WTC11 (cell line): ENCODE results near the gene KRT86. TPM values are rescaled to one million over a fixed set of nuclear protein-coding genes. Genes with fewer than 3 reads are reported as not detected.

Source experiments
- ATAC-seq: fragments of 200-7000 bp; cut with Tn5 transposase; 2 replicates; pipeline ENCODE4 v1.10.0; 2021; ENCODE audit warnings: mild to moderate bottlenecking, moderate library complexity
- CTCF ChIA-PET: fragments of 300-600 bp; sonication (Branson Sonifier 250); formaldehyde crosslinking; loops from one replicate; lab custom pipeline; 2021; ENCODE audit warnings: antibody characterized with exemption; lab: Charles Lee
- POLR2A ChIA-PET: fragments of 350-600 bp; sonication (Branson Sonifier 250); formaldehyde crosslinking; loops from one replicate; lab custom pipeline; 2021; ENCODE audit warnings: antibody characterized with exemption; lab: Charles Lee
- DNase-seq: peaks from one replicate; pipeline ENCODE4 v3.0.0; 2021; ENCODE audit warnings: low spot score
- H3K27ac Mint-ChIP-seq: 2 replicates; pipeline ENCODE4 v1.8.0; 2021; ENCODE audit warnings: mixed read lengths
- H3K27me3 Mint-ChIP-seq: 2 replicates; pipeline ENCODE4 v1.8.0; 2021; ENCODE audit warnings: low read depth, mild to moderate bottlenecking, moderate library complexity, mixed read lengths
- H3K36me3 Mint-ChIP-seq: 2 replicates; pipeline ENCODE4 v1.8.0; 2021; ENCODE audit warnings: mixed read lengths
- H3K4me1 Mint-ChIP-seq: 2 replicates; pipeline ENCODE4 v1.8.0; 2022; ENCODE audit warnings: mixed read lengths
- H3K4me3 Mint-ChIP-seq: 2 replicates; pipeline ENCODE4 v1.8.0; 2021; ENCODE audit warnings: mild to moderate bottlenecking, moderate library complexity, mixed read lengths
- H3K9me3 Mint-ChIP-seq: 2 replicates; pipeline ENCODE4 v1.8.0; 2021; ENCODE audit warnings: mixed read lengths
- ATF1 ChIP-seq: sonication (generic); formaldehyde crosslinking; IDR thresholded peaks from 2 replicates; pipeline ENCODE4 v1.8.1; 2023; ENCODE audit warnings: mild to moderate bottlenecking, moderate library complexity, missing genetic modification reagents
- ATF3 ChIP-seq: sonication (generic); formaldehyde crosslinking; conservative IDR thresholded peaks from 2 replicates; pipeline ENCODE4 v1.8.1; 2022; ENCODE audit warnings: mild to moderate bottlenecking, missing genetic modification reagents
- CREM ChIP-seq: sonication (generic); formaldehyde crosslinking; IDR thresholded peaks from 2 replicates; pipeline ENCODE4 v1.8.1; 2022; ENCODE audit warnings: mild to moderate bottlenecking, missing genetic modification reagents, moderate library complexity
- CTCF ChIP-seq: fragments of 200-600 bp; IDR thresholded peaks from 2 replicates; pipeline ENCODE4 v1.8.0; 2022; ENCODE audit warnings: antibody characterized with exemption
- ELF4 ChIP-seq: sonication (generic); formaldehyde crosslinking; IDR thresholded peaks from 2 replicates; pipeline ENCODE4 v1.8.1; 2022; ENCODE audit warnings: low read depth, mild to moderate bottlenecking, moderate library complexity, missing genetic modification reagents
- FOXJ3 ChIP-seq: sonication (generic); formaldehyde crosslinking; IDR thresholded peaks from 2 replicates; pipeline ENCODE4 v1.9.0; 2021; ENCODE audit warnings: missing genetic modification reagents, mild to moderate bottlenecking, borderline replicate concordance
- FOXP4 ChIP-seq: sonication (generic); formaldehyde crosslinking; IDR thresholded peaks from 2 replicates; pipeline ENCODE4 v1.8.0; 2022; ENCODE audit warnings: mild to moderate bottlenecking, missing genetic modification reagents
- GTF2I ChIP-seq: fragments of 250-450 bp; sonication (Bioruptor Pico); conservative IDR thresholded peaks from 2 replicates; pipeline ENCODE4 v1.4.0; 2021; ENCODE audit warnings: mild to moderate bottlenecking
- HMGA2 ChIP-seq: fragments of 250-450 bp; sonication (Bioruptor Pico); IDR thresholded peaks from 2 replicates; pipeline ENCODE4 v1.4.0; 2021; ENCODE audit warnings: mild to moderate bottlenecking, moderate library complexity
- HMGXB4 ChIP-seq: sonication (generic); formaldehyde crosslinking; IDR thresholded peaks from 2 replicates; pipeline ENCODE4 v1.8.1; 2023; ENCODE audit warnings: mild to moderate bottlenecking, moderate library complexity, missing genetic modification reagents
- IRF1 ChIP-seq: sonication (generic); formaldehyde crosslinking; IDR thresholded peaks from 2 replicates; pipeline ENCODE4 v1.8.0; 2023; ENCODE audit warnings: missing genetic modification reagents
- JUN ChIP-seq: sonication (generic); formaldehyde crosslinking; IDR thresholded peaks from 2 replicates; pipeline ENCODE4 v1.8.0; 2023; ENCODE audit warnings: mild to moderate bottlenecking, missing genetic modification reagents
- MLX ChIP-seq: sonication (generic); formaldehyde crosslinking; IDR thresholded peaks from 2 replicates; pipeline ENCODE4 v1.8.1; 2023; ENCODE audit warnings: mild to moderate bottlenecking, missing genetic modification reagents, moderate library complexity
- MYBL2 ChIP-seq: sonication (generic); formaldehyde crosslinking; IDR thresholded peaks from 2 replicates; pipeline ENCODE4 v1.8.1; 2023; ENCODE audit warnings: mild to moderate bottlenecking, moderate library complexity, missing genetic modification reagents
- NFE2L1 ChIP-seq: sonication (generic); formaldehyde crosslinking; IDR thresholded peaks from 2 replicates; pipeline ENCODE4 v1.8.1; 2023; ENCODE audit warnings: missing genetic modification reagents
- NR1H2 ChIP-seq: sonication (generic); formaldehyde crosslinking; IDR thresholded peaks from 2 replicates; pipeline ENCODE4 v1.9.0; 2021; ENCODE audit warnings: mild to moderate bottlenecking, moderate library complexity, missing genetic modification reagents
- OVOL2 ChIP-seq: fragments of 250-450 bp; sonication (Bioruptor Pico); IDR thresholded peaks from 2 replicates; pipeline ENCODE4 v1.9.0; 2021; ENCODE audit warnings: mild to moderate bottlenecking, borderline replicate concordance
- RORB ChIP-seq: fragments of 250-450 bp; sonication (Bioruptor Pico); IDR thresholded peaks from 2 replicates; pipeline ENCODE4 v1.9.0; 2021; ENCODE audit warnings: mild to moderate bottlenecking
- TP53 ChIP-seq: sonication (generic); formaldehyde crosslinking; IDR thresholded peaks from 2 replicates; pipeline ENCODE4 v1.8.1; 2023; ENCODE audit warnings: mild to moderate bottlenecking, missing genetic modification reagents
- ZBTB21 ChIP-seq: sonication (generic); formaldehyde crosslinking; IDR thresholded peaks from 2 replicates; pipeline ENCODE4 v1.8.1; 2023; ENCODE audit warnings: mild to moderate bottlenecking, missing genetic modification reagents, borderline replicate concordance
- ZNF416 ChIP-seq: fragments of 250-450 bp; sonication (Bioruptor Pico); IDR thresholded peaks from 2 replicates; pipeline ENCODE4 v1.9.0; 2021; ENCODE audit warnings: mild to moderate bottlenecking, inconsistent platforms
- ZNF423 ChIP-seq: fragments of 250-450 bp; sonication (Bioruptor Pico); IDR thresholded peaks from 2 replicates; pipeline ENCODE4 v2.1.2; 2022; ENCODE audit warnings: mild to moderate bottlenecking, moderate library complexity
- ZNF532 ChIP-seq: fragments of 250-450 bp; sonication (Bioruptor Pico); IDR thresholded peaks from 2 replicates; pipeline ENCODE4 v1.9.0; 2021; ENCODE audit warnings: mild to moderate bottlenecking, borderline replicate concordance
- ZNF671 ChIP-seq: fragments of 250-450 bp; sonication (Bioruptor Pico); IDR thresholded peaks from 2 replicates; pipeline ENCODE4 v1.8.0; 2021; ENCODE audit warnings: mild to moderate bottlenecking
- total RNA-seq: library from RNA; stranded (reverse); gene quantifications from 3 replicates; pipeline ENCODE4 v1.2.3, GENCODE V29; 2021

KRT86 gene
- total RNA-seq, 1 experiment from 2014 or later: 0.11 TPM

- TF ChIP-seq GTF2I (CRISPR knock-in tag): no peak
- no peak for TF ChIP-seq HMGA2 (CRISPR knock-in tag)
- no peak for TF ChIP-seq ATF3 (CRISPR knock-in tag)
- no peak for TF ChIP-seq ZNF423 (CRISPR knock-in tag)
- TF ChIP-seq ZNF532 (CRISPR knock-in tag): no peak
- no peak for TF ChIP-seq ATF1 (CRISPR knock-in tag)
- no peak for TF ChIP-seq ELF4 (CRISPR knock-in tag)
- no peak for TF ChIP-seq OVOL2 (CRISPR knock-in tag)
- TF ChIP-seq FOXJ3 (CRISPR knock-in tag): no peak
- no peak for TF ChIP-seq NFE2L1 (CRISPR knock-in tag)
- no peak for TF ChIP-seq FOXP4 (CRISPR knock-in tag)
- no peak for TF ChIP-seq JUN
- no peak for TF ChIP-seq ZNF416
Observed at GRCh38 chr12:52351196-52352059, 77.0 kb downstream of the KRT86 start (continued).

GRCh38 chr12:52352951-52353350 is 78.5 kb downstream of the KRT86 start:
- ATAC-seq (no peak), DNase-seq (no peak)
- Mint-ChIP-seq H3K4me1 (peaks cover 8% of the 10 kb centered on the region; the same call in 1 of the 2 replicates), H3K9me3 (no peaks in the 10 kb centered on the region), H3K27ac (no peak overlapping the region), H3K27me3 (no peaks in the 10 kb centered on the region), H3K36me3 (no peaks in the 10 kb centered on the region), H3K4me3 (no peak overlapping the region)
- POLR2A ChIA-PET: no interaction called here
- CTCF ChIA-PET: interaction anchor here (1.2 to 2.2 kb wide), 4 partner anchors 9 to 131 kb away, joined by 5 to 8 read pairs (median 6); no protein-coding TSS in a partner anchor
- no peak for TF ChIP-seq MYBL2 (CRISPR knock-in tag)
- TF ChIP-seq ZBTB21: no peak
- no peak for TF ChIP-seq MLX
- no peak for TF ChIP-seq TP53 (CRISPR knock-in tag)
- no peak for TF ChIP-seq ZNF671
- TF ChIP-seq CREM (CRISPR knock-in tag): no peak
- TF ChIP-seq RORB (CRISPR knock-in tag): no peak
- TF ChIP-seq CTCF: no peak
- no peak for TF ChIP-seq NR1H2 (CRISPR knock-in tag)
- TF ChIP-seq IRF1 (CRISPR knock-in tag): no peak
- TF ChIP-seq HMGXB4 (CRISPR knock-in tag): no peak
